Breast epithelium (tissue), 3 donors: ENCODE results near the gene LTO1.

Source experiments
- CTCF ChIP-seq, 3 donors: fragments of 450-650 bp; IDR thresholded peaks; one replicate each; pipeline ENCODE4 v1.5.1; 2016 to 2017; ENCODE audit warnings: antibody characterized with exemption in 3 of 3, mild to moderate bottlenecking in 3 of 3, moderate library complexity in 3 of 3
- POLR2A ChIP-seq: fragments of 450-650 bp; IDR thresholded peaks from one replicate; pipeline ENCODE4 v1.6.1; 2016; ENCODE audit warnings: antibody characterized with exemption, mild to moderate bottlenecking, moderate library complexity

GRCh38 chr11:69627551-69627950 is 47.6 kb downstream of the LTO1 start:
- TF ChIP-seq CTCF (IDR thresholded peaks at IDR 0.05) (no peak), POLR2A (no peak)
